Common myeloid progenitor, CD34-positive (primary cell): ENCODE results near the gene PXYLP1.

Source experiments
- CTCF ChIA-PET: fragments of 350-600 bp; sonication (Branson Sonifier 250); formaldehyde crosslinking; loops from one replicate; lab custom pipeline; 2021; ENCODE audit warnings: antibody characterized with exemption; lab: Charles Lee
- POLR2A ChIA-PET: fragments of 350-600 bp; sonication (Branson Sonifier 250); formaldehyde crosslinking; loops from one replicate; lab custom pipeline; 2021; ENCODE audit warnings: antibody characterized with exemption; lab: Charles Lee
- DNase-seq, 3 donors: peaks; one replicate each; pipeline versions ENCODE4 v3.0.0 to v3.0.0-alpha.2; 2013
- H3K27ac ChIP-seq, 2 experiments: 1 replicate in 1 of 2; 2 replicates in 1 of 2; pipeline ENCODE4 v1.7.0; 2013; ENCODE audit warnings: inconsistent platforms in 2 of 2, low read length in 2 of 2, mild to moderate bottlenecking in 2 of 2, low read depth in 1 of 2, moderate library complexity in 1 of 2; ENCODE audit not compliant: severe bottlenecking in 2 of 2, insufficient read depth in 1 of 2, poor library complexity in 1 of 2
- H3K27me3 ChIP-seq, 5 experiments: replicated peaks in 2 of 5; 1 replicate in 3 of 5; 2 replicates in 2 of 5; pipeline versions ENCODE4 v1.6.1 to v1.7.0; 2013; ENCODE audit warnings: low read length in 4 of 5, mild to moderate bottlenecking in 2 of 5, moderate library complexity in 2 of 5, inconsistent platforms in 1 of 5; ENCODE audit not compliant: insufficient read depth in 5 of 5, control insufficient read depth in 4 of 5
- H3K36me3 ChIP-seq, 4 experiments: 1 replicate in 2 of 4; 2 replicates in 2 of 4; pipeline versions ENCODE4 v1.6.1 to v1.7.0; 2013; ENCODE audit warnings: low read length in 3 of 4, control low read depth in 1 of 4, mild to moderate bottlenecking in 1 of 4; ENCODE audit not compliant: control insufficient read depth in 4 of 4, insufficient read depth in 4 of 4
- H3K4me1 ChIP-seq, 4 experiments: 1 replicate in 3 of 4; 2 replicates in 1 of 4; pipeline versions ENCODE4 v1.6.1 to v1.7.1; 2013; ENCODE audit warnings: low read length in 3 of 4, mild to moderate bottlenecking in 3 of 4, control low read depth in 1 of 4, inconsistent platforms in 1 of 4, moderate library complexity in 1 of 4; ENCODE audit not compliant: control insufficient read depth in 4 of 4, insufficient read depth in 4 of 4; ENCODE audit errors: control extremely low read depth in 1 of 4
- H3K4me3 ChIP-seq, 7 experiments: 1 replicate in 4 of 7; 2 replicates in 3 of 7; pipeline versions ENCODE4 v1.5.1 to v1.7.0; 2013; ENCODE audit warnings: mild to moderate bottlenecking in 7 of 7, low read length in 6 of 7, moderate library complexity in 6 of 7, inconsistent platforms in 2 of 7, low read depth in 2 of 7, control low read depth in 1 of 7; ENCODE audit not compliant: insufficient read depth in 4 of 7, control insufficient read depth in 1 of 7; ENCODE audit errors: extremely low read depth in 1 of 7
- H3K9me3 ChIP-seq, 5 experiments: 1 replicate in 4 of 5; 2 replicates in 1 of 5; pipeline versions ENCODE4 v1.6.1 to v1.7.1; 2013; ENCODE audit warnings: low read length in 4 of 5, mild to moderate bottlenecking in 2 of 5, inconsistent platforms in 1 of 5, low read depth in 1 of 5, moderate library complexity in 1 of 5; ENCODE audit not compliant: control insufficient read depth in 4 of 5, insufficient read depth in 2 of 5; ENCODE audit errors: control extremely low read depth in 1 of 5
- WGBS: methylation state at CpG from one replicate; pipeline ENCODE4 v1.1.5; 2013; ENCODE audit not compliant: insufficient coverage; 5-methylcytosine and 5-hydroxymethylcytosine counted together

Gene PXYLP1

GRCh38 chr3:141261472-141262307 lies 30.1 kb downstream of the PXYLP1 start:
- ChIA-PET POLR2A (no interaction called here), CTCF (interaction anchor here (1.1 to 1.7 kb wide), 2 partner anchors 30 to 33 kb away, joined by 3 to 4 read pairs; partner anchors contain the start of gene PXYLP1)
- H3K36me3 ChIP-seq, result peaks cover 0 to 4% (median 0%) of the 10 kb centered on the region in 4 experiments
- no peak overlapping the region for H3K4me3 ChIP-seq
- peaks cover 0 to 2% (median under 1%) of the 10 kb centered on the region in 4 experiments for H3K4me1 ChIP-seq
- H3K27me3 ChIP-seq, result no peaks in the 10 kb centered on the region
- DNase-seq, result no peak
- 90% methylated on average over 6 of the region's 8 CpGs for WGBS
- H3K9me3 ChIP-seq, result no peaks in the 10 kb centered on the region
- H3K27ac ChIP-seq, result no peak overlapping the region

DNA sequence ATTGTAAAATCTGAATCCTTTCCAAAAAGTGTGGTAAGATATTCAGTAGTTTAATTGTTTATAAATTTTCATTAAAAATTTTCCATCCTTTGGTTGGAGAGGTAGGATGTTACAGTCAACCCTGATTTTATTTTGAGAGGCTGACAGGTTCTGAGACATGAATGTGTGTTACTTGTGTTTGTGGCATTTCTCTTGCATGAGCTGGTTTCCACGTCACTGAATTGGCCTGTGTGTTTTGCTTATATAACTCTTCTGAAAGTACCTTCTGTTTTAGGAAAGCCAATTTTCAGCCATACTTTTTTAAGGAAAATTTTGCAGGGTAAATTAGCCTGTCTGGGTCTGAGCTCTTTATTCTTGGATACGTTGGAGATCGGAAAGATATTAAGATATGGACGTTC lies 30.7 kb downstream of the PXYLP1 start:
- H3K36me3 ChIP-seq, result peaks cover 0 to 4% (median 0%) of the 10 kb centered on the region in 4 experiments
- H3K27me3 ChIP-seq, result no peaks in the 10 kb centered on the region
- no peak for DNase-seq
- CTCF ChIA-PET, result interaction anchor here (1.1 to 1.7 kb wide), 3 partner anchors 17 to 33 kb away, joined by 3 to 4 read pairs (median 3); partner anchors contain the start of gene PXYLP1
- WGBS, result 100% methylated on average over 4 of the region's 4 CpGs
- POLR2A ChIA-PET, result no interaction called here
- H3K4me3 ChIP-seq, result no peak overlapping the region
- H3K4me1 ChIP-seq, result peaks cover 0 to 7% (median 3%) of the 10 kb centered on the region in 4 experiments
- H3K9me3 ChIP-seq, result no peaks in the 10 kb centered on the region
- no peak overlapping the region for H3K27ac ChIP-seq

DNA sequence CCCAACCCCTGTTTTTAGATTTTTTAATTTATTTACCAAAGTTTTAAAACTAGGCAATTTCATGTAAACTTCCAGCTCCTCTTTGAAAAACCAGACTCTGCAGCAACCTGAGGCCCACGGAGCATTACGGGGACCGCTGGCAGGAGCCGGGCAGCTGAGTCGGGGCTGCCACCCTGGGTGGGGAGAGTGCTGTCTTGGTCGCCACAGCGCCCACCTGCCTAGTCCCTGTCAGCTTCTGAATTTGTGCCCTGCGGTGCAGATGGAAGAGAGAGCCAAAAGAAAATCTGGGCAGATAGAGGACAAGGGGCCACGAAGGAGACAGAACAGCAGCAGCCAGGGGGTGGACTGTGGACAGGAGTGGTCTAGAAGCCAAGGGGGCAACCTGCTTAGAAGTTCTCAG lies 34.6 kb downstream of the PXYLP1 start:
- 96% methylated on average over 9 of the region's 9 CpGs for WGBS
- no peaks in the 10 kb centered on the region for H3K9me3 ChIP-seq
- ChIA-PET POLR2A (no interaction called here), CTCF (interaction anchor here (1.0 to 2.2 kb wide), 2 partner anchors 14 to 20 kb away, joined by 3 to 8 read pairs; no protein-coding TSS in a partner anchor)
- no peaks in the 10 kb centered on the region for H3K36me3 ChIP-seq
- no peaks in the 10 kb centered on the region for H3K27me3 ChIP-seq
- H3K4me3 ChIP-seq, result no peak overlapping the region
- no peak overlapping the region for H3K27ac ChIP-seq
- DNase-seq, result no peak
- H3K4me1 ChIP-seq, result peaks cover 0 to 17% (median 7%) of the 10 kb centered on the region in 4 experiments

DNA sequence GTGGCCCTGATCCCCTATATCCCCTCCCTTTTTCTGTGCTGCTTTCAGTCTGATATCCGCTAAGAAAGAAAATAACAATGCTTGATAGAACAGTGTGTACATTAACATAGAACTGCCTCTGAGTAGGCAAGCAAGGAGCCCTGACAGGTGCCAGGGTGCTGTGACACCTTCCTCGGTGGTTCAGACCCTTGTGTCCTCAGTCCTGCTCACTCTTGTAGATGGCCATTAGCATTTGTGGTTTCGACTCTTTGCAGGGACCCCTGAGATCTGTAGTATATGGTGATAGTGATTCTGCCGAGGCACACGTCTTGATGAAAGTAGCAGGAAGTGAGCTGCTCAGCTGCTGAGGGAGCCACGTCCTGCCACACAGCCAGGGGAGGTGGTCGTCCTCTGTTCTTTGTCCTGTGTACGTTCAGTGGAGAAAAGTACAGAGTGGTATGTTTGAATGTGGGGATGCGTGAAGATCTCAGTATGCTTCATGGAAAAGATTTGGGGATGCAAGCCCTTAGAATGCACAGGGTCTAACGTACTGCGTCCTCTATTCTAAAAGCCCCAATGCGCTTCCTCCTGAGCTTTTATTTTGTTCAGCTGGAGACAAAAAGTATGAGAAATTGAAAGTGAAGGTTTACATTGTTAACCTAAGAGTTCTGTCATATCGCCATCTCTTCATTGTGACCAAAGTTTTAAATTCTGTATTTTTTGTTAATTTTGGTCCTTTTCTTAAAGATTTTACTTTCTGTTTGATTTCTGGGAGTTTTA lies 35.4 kb downstream of the PXYLP1 start:
- H3K4me3 ChIP-seq, result peak overlapping the region in 6 of 7 experiments; percentile 15 to 89 (median 71)
- no peaks in the 10 kb centered on the region for H3K27me3 ChIP-seq
- 14% methylated on average over 8 of the region's 13 CpGs for WGBS
- H3K27ac ChIP-seq, result peak overlapping the region; percentile 4 to 56
- ChIA-PET POLR2A (no interaction called here), CTCF (interaction anchor here (1.0 to 2.3 kb wide), 3 partner anchors 11 to 21 kb away, joined by 3 to 8 read pairs (median 6); no protein-coding TSS in a partner anchor)
- peaks cover 0 to 17% (median 7%) of the 10 kb centered on the region in 4 experiments for H3K4me1 ChIP-seq
- no peaks in the 10 kb centered on the region for H3K9me3 ChIP-seq
- peak in 2 of 3 donors; percentile 36 to 57 for DNase-seq
- H3K36me3 ChIP-seq, result no peaks in the 10 kb centered on the region

DNA sequence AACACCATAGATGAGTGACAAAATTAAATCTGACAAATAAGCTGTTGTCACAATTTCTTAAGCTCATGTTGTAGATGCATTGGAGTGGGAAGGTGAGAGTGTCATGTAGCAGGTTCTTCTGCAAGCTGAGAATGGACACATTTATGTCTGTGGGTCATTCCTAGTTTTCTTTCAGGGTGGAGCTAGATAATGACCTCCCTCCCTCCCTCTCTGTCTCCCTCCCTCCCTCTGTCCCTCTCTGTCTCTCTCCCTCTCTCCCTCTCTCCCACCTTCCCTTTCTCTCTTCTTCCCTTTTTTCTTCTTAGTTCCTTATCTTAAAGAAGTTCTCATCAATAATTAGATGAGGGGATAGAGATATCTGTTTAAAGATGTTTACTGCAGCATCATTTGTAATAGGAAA lies 36.0 kb downstream of the PXYLP1 start:
- POLR2A ChIA-PET, result no interaction called here
- CTCF ChIA-PET, result interaction anchor here (1.2 to 2.3 kb wide), 3 partner anchors 10 to 12 kb away, joined by 3 to 8 read pairs (median 6); no protein-coding TSS in a partner anchor

DNA sequence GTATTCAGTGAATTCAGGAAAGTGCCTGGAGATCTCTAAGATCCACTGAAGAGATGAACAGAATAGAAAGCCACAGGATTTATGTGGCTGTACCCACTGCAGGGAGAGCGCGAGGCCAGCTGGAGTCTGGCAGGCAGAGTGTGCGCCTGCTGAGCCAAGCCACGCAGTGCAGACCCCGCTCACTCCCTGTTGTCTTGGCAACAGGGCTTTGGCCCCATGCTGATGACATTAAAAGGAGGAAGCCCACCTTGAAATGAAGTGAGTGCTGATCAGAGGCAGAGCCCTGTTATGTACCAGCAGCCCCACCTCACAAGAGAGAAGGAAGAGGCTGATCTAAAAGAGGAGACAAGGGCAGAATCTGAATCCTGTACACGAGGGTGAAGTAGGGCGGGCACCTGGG lies 36.7 kb downstream of the PXYLP1 start:
- WGBS, result 100% methylated on average over 5 of the region's 7 CpGs
- DNase-seq, result peak in 2 of 3 donors; percentile 44 to 70
- Histone ChIP-seq H3K4me1 (peaks cover 0 to 17% (median 7%) of the 10 kb centered on the region in 4 experiments), H3K36me3 (no peaks in the 10 kb centered on the region), H3K27ac (no peak overlapping the region), H3K27me3 (no peaks in the 10 kb centered on the region), H3K9me3 (no peaks in the 10 kb centered on the region), H3K4me3 (no peak overlapping the region)
- ChIA-PET POLR2A (no interaction called here), CTCF (interaction anchor here (1.2 to 2.3 kb wide), 3 partner anchors 10 to 13 kb away, joined by 3 to 8 read pairs (median 6); no protein-coding TSS in a partner anchor)

More for the DNA sequence above, 36.0 kb downstream of the PXYLP1 start:
- Histone ChIP-seq H3K27me3 (no peaks in the 10 kb centered on the region), H3K27ac (peak overlapping the region; percentile 4 to 56), H3K36me3 (no peaks in the 10 kb centered on the region), H3K9me3 (no peaks in the 10 kb centered on the region), H3K4me3 (peak overlapping the region in 5 of 7 experiments; percentile 67 to 89 (median 72)), H3K4me1 (peaks cover 0 to 17% (median 7%) of the 10 kb centered on the region in 4 experiments)
- peak in 1 of 3 donors; percentile 7 for DNase-seq
